ENCODE results near the gene LARGE1. TPM values are rescaled to one million over a fixed set of nuclear protein-coding genes. Genes with fewer than 3 reads are reported as not detected.

The LARGE1 gene
- 119 TPM for total RNA-seq
- long read RNA-seq, full-length matches to known transcripts: 20 of 164 reads
- long read RNA-seq, partial matches to known transcripts: 86 of 164 reads
- long read RNA-seq, other reads (novel, unspliced or antisense): 58 of 164 reads

- intact Hi-C loops (cut with DNase I): loop anchor here (5.0 to 10.0 kb wide), 4 partner anchors 138 to 425 kb away; no protein-coding TSS in a partner anchor
- no peak for DNase-seq (ENCODE audit: low spot score)
These were observed at the start of gene LARGE1 for GRCh38 chr22:33920197-33920540. Gene LARGE1, minus strand, starts transcription at chr22:33920476.

- no peak for DNase-seq (ENCODE audit: low spot score)
These were observed 48.8 kb upstream of the LARGE1 start for GRCh38 chr22:33969045-33969444.

GRCh38 chr22:33964121-33964520 lies 43.8 kb upstream of the LARGE1 start:
- intact Hi-C loops (cut with DNase I): no loop called here
- DNase-seq (ENCODE audit: low spot score): no peak

More at GRCh38 chr22:33969045-33969444, 48.8 kb upstream of the LARGE1 start:
- intact Hi-C loops (cut with DNase I): no loop called here

- intact Hi-C loops (cut with DNase I): no loop called here
- DNase-seq (ENCODE audit: low spot score): no peak
These were observed 42.1 kb upstream of the LARGE1 start for GRCh38 chr22:33962409-33962808.

GRCh38 chr22:33958741-33959140 lies 38.5 kb upstream of the LARGE1 start:
- intact Hi-C loops (cut with DNase I): no loop called here

GRCh38 chr22:33957086-33957485 lies 36.8 kb upstream of the LARGE1 start:
- no peak for DNase-seq (ENCODE audit: low spot score)
- intact Hi-C loops (cut with DNase I): no loop called here

More at GRCh38 chr22:33958741-33959140, 38.5 kb upstream of the LARGE1 start:
- DNase-seq (ENCODE audit: low spot score): no peak

GRCh38 chr22:33952776-33953175 lies 32.5 kb upstream of the LARGE1 start:
- intact Hi-C loops (cut with DNase I): no loop called here
- DNase-seq (ENCODE audit: low spot score): no peak

GRCh38 chr22:33940741-33941140 lies 20.5 kb upstream of the LARGE1 start:
- no peak for DNase-seq (ENCODE audit: low spot score)
- intact Hi-C loops (cut with DNase I): no loop called here

GRCh38 chr22:33932997-33933396 lies 12.7 kb upstream of the LARGE1 start:
- no peak for DNase-seq (ENCODE audit: low spot score)
- intact Hi-C loops (cut with DNase I): no loop called here

GRCh38 chr22:33931406-33931805 lies 11.1 kb upstream of the LARGE1 start:
- intact Hi-C loops (cut with DNase I): no loop called here
- DNase-seq (ENCODE audit: low spot score): no peak

- intact Hi-C loops (cut with DNase I): loop anchor here (5.0 to 10.0 kb wide), 3 partner anchors 180 to 417 kb away; no protein-coding TSS in a partner anchor
- DNase-seq (ENCODE audit: low spot score): no peak
These were observed 7.5 kb upstream of the LARGE1 start for GRCh38 chr22:33927752-33928151.

GRCh38 chr22:33925194-33925593 lies 4.9 kb upstream of the LARGE1 start:
- intact Hi-C loops (cut with DNase I): loop anchor here (5.0 to 10.0 kb wide), 3 partner anchors 182 to 420 kb away; no protein-coding TSS in a partner anchor
- DNase-seq (ENCODE audit: low spot score): no peak

GRCh38 chr22:33923660-33924246 lies 3.5 kb upstream of the LARGE1 start:
- no peak for DNase-seq (ENCODE audit: low spot score)
- intact Hi-C loops (cut with DNase I): loop anchor here (2.0 to 10.0 kb wide), 6 partner anchors 141 to 621 kb away; no protein-coding TSS in a partner anchor

GRCh38 chr22:33923033-33923432 lies 2.8 kb upstream of the LARGE1 start:
- intact Hi-C loops (cut with DNase I): loop anchor here (2.0 to 10.0 kb wide), 6 partner anchors 141 to 620 kb away; no protein-coding TSS in a partner anchor
- no peak for DNase-seq (ENCODE audit: low spot score)

- intact Hi-C loops (cut with DNase I): loop anchor here (2.0 to 10.0 kb wide), 6 partner anchors 140 to 620 kb away; no protein-coding TSS in a partner anchor
- DNase-seq (ENCODE audit: low spot score): no peak
These were observed 2.0 kb upstream of the LARGE1 start for GRCh38 chr22:33922349-33922681.

GRCh38 chr22:33921525-33922348 lies 1.5 kb upstream of the LARGE1 start:
- intact Hi-C loops (cut with DNase I): loop anchor here (2.0 to 10.0 kb wide), 6 partner anchors 139 to 619 kb away; no protein-coding TSS in a partner anchor

GRCh38 chr22:33920927-33921524 lies 750 bp upstream of the LARGE1 start:
- peak; percentile 97 for DNase-seq (ENCODE audit: low spot score)
- intact Hi-C loops (cut with DNase I): loop anchor here (5.0 to 10.0 kb wide), 4 partner anchors 139 to 424 kb away; no protein-coding TSS in a partner anchor

More at GRCh38 chr22:33921525-33922348, 1.5 kb upstream of the LARGE1 start:
- peak; percentile 77 for DNase-seq (ENCODE audit: low spot score)

GRCh38 chr22:33919391-33920196 lies 682 bp downstream of the LARGE1 start:
- DNase-seq (ENCODE audit: low spot score): peak; percentile 77
- intact Hi-C loops (cut with DNase I): loop anchor here (2.0 to 10.0 kb wide), 6 partner anchors 53 to 425 kb away; no protein-coding TSS in a partner anchor
